MM.1S (cell line): Measurements from ENCODE around the gene SMC2.

Source experiments
- DNase-seq: peaks from one replicate; pipeline ENCODE4 v3.0.0-alpha.2; 2015
- H2AFZ ChIP-seq: fragments of 300-600 bp; sonication (generic); 2 replicates; pipeline ENCODE4 v1.6.0; 2016; ENCODE audit warnings: antibody characterized with exemption, low read length
- H3F3A ChIP-seq: fragments of 300-600 bp; sonication (generic); 2 replicates; pipeline ENCODE4 v1.6.1; 2016; ENCODE audit warnings: mild to moderate bottlenecking, antibody characterized with exemption, low read length, moderate library complexity, mixed read lengths; ENCODE audit not compliant: insufficient read depth
- H3K27ac ChIP-seq: fragments of 300-600 bp; sonication (generic); 2 replicates; pipeline ENCODE4 v1.5.1; 2016; ENCODE audit warnings: mild to moderate bottlenecking, low read length
- H3K27me3 ChIP-seq: fragments of 300-600 bp; sonication (generic); replicated peaks from 2 replicates; pipeline ENCODE4 v1.6.0; 2016; ENCODE audit warnings: low read length; ENCODE audit not compliant: insufficient read depth
- H3K36me3 ChIP-seq: fragments of 300-600 bp; sonication (generic); replicated peaks from 2 replicates; pipeline ENCODE4 v1.6.1; 2016; ENCODE audit warnings: mild to moderate bottlenecking, low read length, mixed read lengths; ENCODE audit not compliant: insufficient read depth
- H3K4me1 ChIP-seq: fragments of 300-600 bp; sonication (generic); 2 replicates; pipeline ENCODE4 v1.6.1; 2016; ENCODE audit warnings: low read length, mixed read lengths
- H3K4me2 ChIP-seq: fragments of 300-600 bp; sonication (generic); 2 replicates; pipeline ENCODE4 v1.6.0; 2016; ENCODE audit warnings: low read depth, low read length
- H3K4me3 ChIP-seq: fragments of 300-600 bp; sonication (generic); 2 replicates; pipeline ENCODE4 v1.5.1; 2016; ENCODE audit warnings: low read length, mixed read lengths
- H3K79me2 ChIP-seq: fragments of 300-600 bp; sonication (generic); 2 replicates; pipeline ENCODE4 v1.6.1; 2016; ENCODE audit warnings: mixed run types, low read length, mixed read lengths
- H3K9ac ChIP-seq: fragments of 300-600 bp; sonication (generic); 2 replicates; pipeline ENCODE4 v1.6.1; 2016; ENCODE audit warnings: low read length, mixed read lengths
- H3K9me2 ChIP-seq: fragments of 300-600 bp; sonication (generic); replicated peaks from 2 replicates; pipeline ENCODE4 v1.6.1; 2016; ENCODE audit warnings: mild to moderate bottlenecking, low read length, mixed read lengths; ENCODE audit not compliant: insufficient read depth
- H3K9me3 ChIP-seq: fragments of 300-600 bp; sonication (generic); replicated peaks from 2 replicates; pipeline ENCODE4 v1.6.1; 2016; ENCODE audit warnings: mild to moderate bottlenecking, low read length, mixed read lengths; ENCODE audit not compliant: insufficient read depth
- H4K20me1 ChIP-seq: fragments of 300-600 bp; sonication (generic); 2 replicates; pipeline ENCODE4 v1.6.1; 2016; ENCODE audit warnings: mild to moderate bottlenecking, low read length, moderate library complexity, mixed read lengths; ENCODE audit not compliant: insufficient read depth
- CTCF ChIP-seq: fragments of 300-600 bp; sonication (generic); IDR thresholded peaks from 2 replicates; pipeline ENCODE4 v1.5.1; 2016; ENCODE audit warnings: antibody characterized with exemption, low read length, mixed read lengths
- EZH2 ChIP-seq: fragments of 300-600 bp; sonication (generic); optimal IDR thresholded peaks from 2 replicates; pipeline ENCODE3; 2017; ENCODE audit warnings: low read depth, mild to moderate bottlenecking, antibody characterized with exemption, low read length, mixed read lengths
- EZH2phosphoT487 ChIP-seq: fragments of 300-600 bp; sonication (generic); IDR thresholded peaks from 2 replicates; pipeline ENCODE4 v1.6.1; 2018; ENCODE audit warnings: antibody characterized with exemption, low read length

The SMC2 gene

GRCh38 chr9:104091708-104092107, 2.4 kb upstream of the SMC2 start:
- peaks cover 17% of the 10 kb centered on the region for H3K4me1 ChIP-seq
- peaks cover 26% of the 10 kb centered on the region for H3K79me2 ChIP-seq
- H3K27me3 ChIP-seq = no peaks in the 10 kb centered on the region
- H3K9ac ChIP-seq = no peak overlapping the region
- TF ChIP-seq EZH2 (no peak), EZH2phosphoT487 (no peak), CTCF (no peak)
- H3K36me3 ChIP-seq = no peaks in the 10 kb centered on the region
- peaks cover 6% of the 10 kb centered on the region; the same call in 1 of the 2 replicates for H3F3A ChIP-seq
- H3K9me2 ChIP-seq = no peaks in the 10 kb centered on the region
- DNase-seq = no peak
- H2AFZ ChIP-seq = no peak overlapping the region
- no peak overlapping the region for H3K4me3 ChIP-seq
- no peak overlapping the region for H3K4me2 ChIP-seq
- H4K20me1 ChIP-seq = no peaks in the 10 kb centered on the region
- no peak overlapping the region for H3K27ac ChIP-seq
- no peaks in the 10 kb centered on the region for H3K9me3 ChIP-seq

GRCh38 chr9:104092192-104092591, 1.9 kb upstream of the SMC2 start:
- H3K27ac ChIP-seq = no peak overlapping the region
- no peak for DNase-seq
- H4K20me1 ChIP-seq = no peaks in the 10 kb centered on the region
- 0 out of 2 replicates have a peak overlapping the region, but pooled peaks have one; percentile 87 for H3K4me2 ChIP-seq
- peaks cover 17% of the 10 kb centered on the region for H3K4me1 ChIP-seq
- no peak overlapping the region for H3K4me3 ChIP-seq
- peaks cover 30% of the 10 kb centered on the region for H3K79me2 ChIP-seq
- no peaks in the 10 kb centered on the region for H3K9me3 ChIP-seq
- H3K36me3 ChIP-seq = no peaks in the 10 kb centered on the region
- H3K9ac ChIP-seq = no peak overlapping the region
- TF ChIP-seq CTCF (no peak), EZH2phosphoT487 (no peak), EZH2 (no peak)
- peaks cover 6% of the 10 kb centered on the region; the same call in 1 of the 2 replicates for H3F3A ChIP-seq
- H3K27me3 ChIP-seq = no peaks in the 10 kb centered on the region
- H3K9me2 ChIP-seq = no peaks in the 10 kb centered on the region
- H2AFZ ChIP-seq = no peak overlapping the region

GRCh38 chr9:104092875-104093600, 1.1 kb upstream of the SMC2 start:
- peaks cover 38% of the 10 kb centered on the region for H3K79me2 ChIP-seq
- peak overlapping the region; percentile 95 for H2AFZ ChIP-seq
- H4K20me1 ChIP-seq = no peaks in the 10 kb centered on the region
- H3K9me3 ChIP-seq = no peaks in the 10 kb centered on the region
- H3K27ac ChIP-seq = peak overlapping the region; percentile 88
- H3K27me3 ChIP-seq = no peaks in the 10 kb centered on the region
- H3K36me3 ChIP-seq = no peaks in the 10 kb centered on the region
- H3K4me2 ChIP-seq = peak overlapping the region; percentile 87
- TF ChIP-seq CTCF (no peak), EZH2 (no peak), EZH2phosphoT487 (no peak)
- H3K4me1 ChIP-seq = peaks cover 17% of the 10 kb centered on the region
- DNase-seq = peak; percentile 9
- no peaks in the 10 kb centered on the region for H3K9me2 ChIP-seq
- H3F3A ChIP-seq = peaks cover 6% of the 10 kb centered on the region; the same call in 1 of the 2 replicates
- peak overlapping the region; percentile 86 for H3K4me3 ChIP-seq
- peak overlapping the region; percentile 95 for H3K9ac ChIP-seq
